Lung (tissue), 12 donors: ENCODE results near the gene UBE2H. TPM values are rescaled to one million over a fixed set of nuclear protein-coding genes. Genes with fewer than 3 reads are reported as not detected.

ENCODE experiments used
- ATAC-seq: fragments of 200-7000 bp; cut with Tn5 transposase; one replicate; pipeline ENCODE4 v1.9.1; 2020; ENCODE audit warnings: moderate number of reproducible peaks; ENCODE audit not compliant: insufficient read depth, low FRiP score
- DNase-seq, 3 donors: peaks; one replicate each; pipeline ENCODE4 v3.0.0-alpha.2; 2013 to 2017
- H3K27ac ChIP-seq, 2 donors: one replicate each; pipeline ENCODE4 v1.5.1; 2013; ENCODE audit warnings: mild to moderate bottlenecking in 2 of 2, moderate library complexity in 2 of 2, control low read depth in 1 of 2, inconsistent platforms in 1 of 2, low read depth in 1 of 2, low read length in 1 of 2
- H3K27me3 ChIP-seq, 3 donors: one replicate each; pipeline ENCODE4 v1.5.1; 2013; ENCODE audit warnings: low read length in 2 of 3; ENCODE audit not compliant: control insufficient read depth in 3 of 3, insufficient read depth in 3 of 3
- H3K36me3 ChIP-seq, 4 donors: one replicate each; pipeline ENCODE4 v1.5.1; 2013; ENCODE audit warnings: low read length in 4 of 4, mild to moderate bottlenecking in 1 of 4, moderate library complexity in 1 of 4; ENCODE audit not compliant: control insufficient read depth in 4 of 4, insufficient read depth in 4 of 4
- H3K4me1 ChIP-seq, 5 donors: one replicate each; pipeline ENCODE4 v1.5.1; 2013; ENCODE audit warnings: low read length in 5 of 5, mild to moderate bottlenecking in 2 of 5, moderate library complexity in 1 of 5; ENCODE audit not compliant: control insufficient read depth in 5 of 5, insufficient read depth in 5 of 5
- H3K4me3 ChIP-seq: one replicate; pipeline ENCODE4 v1.5.1; 2013; ENCODE audit warnings: mild to moderate bottlenecking, control low read depth, moderate library complexity
- H3K9ac ChIP-seq, 2 donors: one replicate each; pipeline ENCODE4 v1.5.1; 2013; ENCODE audit warnings: low read length in 2 of 2, control low read depth in 1 of 2; ENCODE audit not compliant: insufficient read depth in 1 of 2
- H3K9me3 ChIP-seq, 4 donors: one replicate each; pipeline ENCODE4 v1.5.1; 2013; ENCODE audit warnings: low read length in 3 of 4, mild to moderate bottlenecking in 1 of 4, moderate library complexity in 1 of 4; ENCODE audit not compliant: control insufficient read depth in 4 of 4, insufficient read depth in 3 of 4
- WGBS, 2 donors: extraction: QIAGEN DNeasy Blood & Tissue Kit; methylation state at CpG; one replicate each; pipeline ENCODE4 v1.1.7; 2013; 5-methylcytosine and 5-hydroxymethylcytosine counted together
- polyA plus RNA-seq, 2 donors: library from polyadenylated mRNA; stranded (reverse); fragments of 200-250 nt; gene quantifications; one replicate each; pipeline ENCODE4 v1.2.1, GENCODE V29; 2013
- total RNA-seq, 2 donors: library from RNA; depleted of rRNA in 1 of 2; stranded (reverse); fragments of >200 nt in 1 of 2; gene quantifications; one replicate each; pipeline ENCODE4 v1.2.1, GENCODE V29; 2014 to 2021
- TF ChIP-seq, protein P1 (sequence below): IDR thresholded peaks from 2 replicates; pipeline ENCODE4 v1.5.1; 2012; ENCODE audit warnings: mild to moderate bottlenecking; ENCODE audit errors: control extremely low read depth, extremely low read depth
- donor health status: control.
- donor health status: control.
- donor health status: Bipolar disorder and iron deficiency.
- donor health status: healthy.
- donor health status: DM: yes; HTN: yes; CAD: no.

Gene UBE2H
- total and polyA plus RNA-seq, 4 donors = 23.0 to 102 (median 49.7) TPM

DNA sequence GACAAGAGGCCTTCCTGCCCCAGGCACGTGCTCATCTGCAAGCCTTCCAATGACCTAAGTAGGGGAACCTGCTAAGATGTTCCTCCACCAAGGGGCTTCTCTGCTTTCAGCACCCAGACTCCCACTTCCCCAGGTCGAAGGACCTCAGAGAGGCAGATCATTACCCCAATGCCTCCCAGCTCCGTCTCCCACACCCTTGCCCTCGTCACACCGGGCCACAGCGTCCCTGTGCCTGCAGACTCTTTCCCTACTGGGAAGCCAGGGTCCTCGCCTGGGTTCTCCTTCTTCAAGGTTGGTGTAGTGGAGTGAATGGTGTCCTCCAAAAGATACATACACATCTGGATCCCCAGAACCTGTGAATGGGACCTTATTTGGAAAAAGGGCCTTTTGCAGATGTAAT, 151.9 kb downstream of the UBE2H start:
- 89 to 90% methylated on average over 7 of the region's 7 CpGs for WGBS, 2 donors
- ATAC-seq = no peak
- Histone ChIP-seq H3K36me3 (no peaks in the 10 kb centered on the region), H3K4me1 (no peaks in the 10 kb centered on the region), H3K9ac (no peak overlapping the region), H3K27ac (no peak overlapping the region), H3K27me3 (no peaks in the 10 kb centered on the region), H3K9me3 (no peaks in the 10 kb centered on the region), H3K4me3 (no peak overlapping the region)
- TF ChIP-seq, protein P1, sequence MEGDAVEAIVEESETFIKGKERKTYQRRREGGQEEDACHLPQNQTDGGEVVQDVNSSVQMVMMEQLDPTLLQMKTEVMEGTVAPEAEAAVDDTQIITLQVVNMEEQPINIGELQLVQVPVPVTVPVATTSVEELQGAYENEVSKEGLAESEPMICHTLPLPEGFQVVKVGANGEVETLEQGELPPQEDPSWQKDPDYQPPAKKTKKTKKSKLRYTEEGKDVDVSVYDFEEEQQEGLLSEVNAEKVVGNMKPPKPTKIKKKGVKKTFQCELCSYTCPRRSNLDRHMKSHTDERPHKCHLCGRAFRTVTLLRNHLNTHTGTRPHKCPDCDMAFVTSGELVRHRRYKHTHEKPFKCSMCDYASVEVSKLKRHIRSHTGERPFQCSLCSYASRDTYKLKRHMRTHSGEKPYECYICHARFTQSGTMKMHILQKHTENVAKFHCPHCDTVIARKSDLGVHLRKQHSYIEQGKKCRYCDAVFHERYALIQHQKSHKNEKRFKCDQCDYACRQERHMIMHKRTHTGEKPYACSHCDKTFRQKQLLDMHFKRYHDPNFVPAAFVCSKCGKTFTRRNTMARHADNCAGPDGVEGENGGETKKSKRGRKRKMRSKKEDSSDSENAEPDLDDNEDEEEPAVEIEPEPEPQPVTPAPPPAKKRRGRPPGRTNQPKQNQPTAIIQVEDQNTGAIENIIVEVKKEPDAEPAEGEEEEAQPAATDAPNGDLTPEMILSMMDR = no peak
- DNase-seq = no peak

DNA sequence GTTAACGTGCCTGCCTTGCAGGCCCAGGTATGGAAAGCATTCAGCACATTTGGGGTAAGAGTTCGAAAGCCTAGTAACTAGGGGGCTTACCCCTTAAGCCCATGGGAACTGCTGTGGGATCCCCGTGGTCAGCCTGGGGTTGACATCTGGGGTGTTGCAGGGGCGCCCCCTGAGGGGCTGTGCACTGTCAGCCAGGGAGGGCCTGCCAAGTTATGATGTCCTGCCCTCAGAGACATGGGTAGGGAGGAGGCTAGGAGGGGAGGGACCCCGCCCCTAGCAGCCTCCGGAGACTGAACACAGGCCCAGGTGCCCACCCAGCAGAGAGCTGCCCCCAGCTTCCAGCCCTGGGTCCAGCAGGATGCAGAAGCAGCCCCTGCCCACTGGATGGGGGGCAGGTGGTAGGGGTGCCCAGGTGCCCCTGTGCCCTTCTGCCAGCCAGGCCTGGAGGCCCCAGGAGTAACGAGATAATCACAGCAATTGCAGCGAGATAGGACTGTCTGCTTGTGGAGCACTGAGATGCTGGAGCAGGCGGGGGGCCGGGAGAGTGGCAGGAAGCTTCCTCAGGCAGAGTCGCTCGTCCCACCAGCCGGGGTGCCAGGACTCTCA, 153.3 kb downstream of the UBE2H start:
- no peak overlapping the region for H3K9ac ChIP-seq
- no peaks in the 10 kb centered on the region for H3K9me3 ChIP-seq
- no peaks in the 10 kb centered on the region for H3K36me3 ChIP-seq
- TF ChIP-seq, protein P1 = no peak
- ATAC-seq (no peak), DNase-seq (no peak)
- H3K27ac ChIP-seq = no peak overlapping the region
- H3K27me3 ChIP-seq = no peaks in the 10 kb centered on the region
- H3K4me1 ChIP-seq = no peaks in the 10 kb centered on the region
- no peak overlapping the region for H3K4me3 ChIP-seq
- WGBS, 2 donors = 81 to 92% methylated on average over 13 of the region's 13 CpGs

DNA sequence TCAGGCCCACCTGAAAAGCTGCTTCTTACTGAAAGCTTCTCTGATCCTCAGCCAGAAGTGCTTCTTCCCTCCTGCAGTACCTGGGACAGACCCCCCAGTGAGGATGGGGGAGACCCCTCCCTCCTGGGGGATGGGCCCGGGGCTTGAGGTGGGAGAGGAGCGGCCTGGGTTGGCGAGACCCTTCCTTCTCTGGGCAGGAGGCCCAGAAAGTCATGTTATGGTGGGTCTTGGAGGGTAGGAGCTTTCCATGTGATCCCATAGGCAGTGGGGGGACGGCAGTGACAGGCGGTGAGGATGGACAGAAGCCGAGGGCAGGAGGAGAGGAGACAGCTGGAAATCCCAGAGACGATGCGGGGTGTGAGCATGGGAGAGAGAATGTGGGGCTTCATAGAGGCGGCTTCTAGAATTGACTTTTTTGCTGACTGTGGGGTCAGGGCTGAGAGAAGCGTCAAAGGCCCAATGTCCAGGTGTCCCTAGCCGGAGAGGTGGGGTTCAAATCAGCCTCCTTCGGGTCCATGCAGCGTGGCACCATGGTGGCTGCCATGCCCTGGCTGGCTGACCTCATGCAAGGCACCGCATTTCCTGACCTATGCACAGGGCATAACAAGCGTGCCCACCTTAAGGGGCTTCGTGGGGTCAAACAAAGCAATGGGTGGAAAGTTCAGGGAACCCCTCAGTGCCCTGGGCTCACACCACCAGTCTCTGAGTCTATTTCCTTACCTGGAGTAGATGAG, 154.0 kb downstream of the UBE2H start:
- 91 to 92% methylated on average over 16 of the region's 16 CpGs for WGBS, 2 donors
- Histone ChIP-seq H3K36me3 (no peaks in the 10 kb centered on the region), H3K9ac (no peak overlapping the region), H3K4me1 (no peaks in the 10 kb centered on the region), H3K4me3 (no peak overlapping the region), H3K27ac (no peak overlapping the region), H3K9me3 (no peaks in the 10 kb centered on the region), H3K27me3 (no peaks in the 10 kb centered on the region)
- DNase-seq (no peak), ATAC-seq (no peak)
- TF ChIP-seq, protein P1 = no peak
